Common myeloid progenitor, CD34-positive (primary cell): ENCODE measurements around the gene WNT6.

Source experiments
- CTCF ChIA-PET: fragments of 350-600 bp; sonication (Branson Sonifier 250); formaldehyde crosslinking; loops from one replicate; lab custom pipeline; 2021; ENCODE audit warnings: antibody characterized with exemption; lab: Charles Lee
- POLR2A ChIA-PET: fragments of 350-600 bp; sonication (Branson Sonifier 250); formaldehyde crosslinking; loops from one replicate; lab custom pipeline; 2021; ENCODE audit warnings: antibody characterized with exemption; lab: Charles Lee
- DNase-seq, 3 donors: peaks; one replicate each; pipeline versions ENCODE4 v3.0.0 to v3.0.0-alpha.2; 2013
- H3K27ac ChIP-seq, 2 experiments: 1 replicate in 1 of 2; 2 replicates in 1 of 2; pipeline ENCODE4 v1.7.0; 2013; ENCODE audit warnings: inconsistent platforms in 2 of 2, low read length in 2 of 2, mild to moderate bottlenecking in 2 of 2, low read depth in 1 of 2, moderate library complexity in 1 of 2; ENCODE audit not compliant: severe bottlenecking in 2 of 2, insufficient read depth in 1 of 2, poor library complexity in 1 of 2
- H3K27me3 ChIP-seq, 5 experiments: replicated peaks in 2 of 5; 1 replicate in 3 of 5; 2 replicates in 2 of 5; pipeline versions ENCODE4 v1.6.1 to v1.7.0; 2013; ENCODE audit warnings: low read length in 4 of 5, mild to moderate bottlenecking in 2 of 5, moderate library complexity in 2 of 5, inconsistent platforms in 1 of 5; ENCODE audit not compliant: insufficient read depth in 5 of 5, control insufficient read depth in 4 of 5
- H3K36me3 ChIP-seq, 4 experiments: 1 replicate in 2 of 4; 2 replicates in 2 of 4; pipeline versions ENCODE4 v1.6.1 to v1.7.0; 2013; ENCODE audit warnings: low read length in 3 of 4, control low read depth in 1 of 4, mild to moderate bottlenecking in 1 of 4; ENCODE audit not compliant: control insufficient read depth in 4 of 4, insufficient read depth in 4 of 4
- H3K4me1 ChIP-seq, 4 experiments: 1 replicate in 3 of 4; 2 replicates in 1 of 4; pipeline versions ENCODE4 v1.6.1 to v1.7.1; 2013; ENCODE audit warnings: low read length in 3 of 4, mild to moderate bottlenecking in 3 of 4, control low read depth in 1 of 4, inconsistent platforms in 1 of 4, moderate library complexity in 1 of 4; ENCODE audit not compliant: control insufficient read depth in 4 of 4, insufficient read depth in 4 of 4; ENCODE audit errors: control extremely low read depth in 1 of 4
- H3K4me3 ChIP-seq, 7 experiments: 1 replicate in 4 of 7; 2 replicates in 3 of 7; pipeline versions ENCODE4 v1.5.1 to v1.7.0; 2013; ENCODE audit warnings: mild to moderate bottlenecking in 7 of 7, low read length in 6 of 7, moderate library complexity in 6 of 7, inconsistent platforms in 2 of 7, low read depth in 2 of 7, control low read depth in 1 of 7; ENCODE audit not compliant: insufficient read depth in 4 of 7, control insufficient read depth in 1 of 7; ENCODE audit errors: extremely low read depth in 1 of 7
- H3K9me3 ChIP-seq, 5 experiments: 1 replicate in 4 of 5; 2 replicates in 1 of 5; pipeline versions ENCODE4 v1.6.1 to v1.7.1; 2013; ENCODE audit warnings: low read length in 4 of 5, mild to moderate bottlenecking in 2 of 5, inconsistent platforms in 1 of 5, low read depth in 1 of 5, moderate library complexity in 1 of 5; ENCODE audit not compliant: control insufficient read depth in 4 of 5, insufficient read depth in 2 of 5; ENCODE audit errors: control extremely low read depth in 1 of 5
- WGBS: methylation state at CpG from one replicate; pipeline ENCODE4 v1.1.5; 2013; ENCODE audit not compliant: insufficient coverage; 5-methylcytosine and 5-hydroxymethylcytosine counted together

WNT6 gene

GRCh38 chr2:218883491-218884490, 24.2 kb downstream of the WNT6 start:
- no peak overlapping the region for H3K27ac ChIP-seq
- H3K36me3 ChIP-seq, result no peaks in the 10 kb centered on the region
- no peaks in the 10 kb centered on the region for H3K9me3 ChIP-seq
- WGBS, result 8% methylated on average over 41 of the region's 89 CpGs
- ChIA-PET POLR2A (interaction anchor here (1.0 kb wide), 1 partner anchor 12 kb away, joined by 4 read pairs; no protein-coding TSS in a partner anchor), CTCF (interaction anchor here (1.1 to 29.0 kb wide), 4 partner anchors 5 to 33 kb away, joined by 3 to 923 read pairs (median 463); partner anchors contain the start of gene WNT10A)
- peaks cover 6 to 64% (median 39%) of the 10 kb centered on the region in 5 experiments for H3K27me3 ChIP-seq
- H3K4me3 ChIP-seq, result peak overlapping the region in 4 of 7 experiments; percentile 8 to 55 (median 32)
- peak in 1 of 3 donors; percentile 48 for DNase-seq
- H3K4me1 ChIP-seq, result peaks cover 0 to 28% (median 17%) of the 10 kb centered on the region in 4 experiments

GRCh38 chr2:218884519-218884918, 24.9 kb downstream of the WNT6 start:
- CTCF ChIA-PET, result interaction anchor here (1.1 to 29.0 kb wide), 4 partner anchors 6 to 33 kb away, joined by 3 to 923 read pairs (median 463); partner anchors contain the start of gene WNT10A

GRCh38 chr2:218885981-218886947, 26.7 kb downstream of the WNT6 start:
- ChIA-PET POLR2A (no interaction called here), CTCF (interaction anchor here (0.5 to 29.0 kb wide), 5 partner anchors 8 to 320 kb away, joined by 3 to 923 read pairs (median 5); partner anchors contain the start of gene WNT10A)
- WGBS, result 87% methylated on average over 6 of the region's 12 CpGs
- Histone ChIP-seq H3K9me3 (no peaks in the 10 kb centered on the region), H3K27me3 (peaks cover 6 to 40% (median 25%) of the 10 kb centered on the region in 5 experiments), H3K27ac (no peak overlapping the region), H3K4me3 (no peak overlapping the region), H3K4me1 (peaks cover 0 to 11% (median 4%) of the 10 kb centered on the region in 4 experiments), H3K36me3 (no peaks in the 10 kb centered on the region)
- no peak for DNase-seq

More at GRCh38 chr2:218884519-218884918, 24.9 kb downstream of the WNT6 start:
- Histone ChIP-seq H3K27me3 (peaks cover 6 to 58% (median 34%) of the 10 kb centered on the region in 5 experiments), H3K4me3 (no peak overlapping the region), H3K27ac (no peak overlapping the region), H3K36me3 (no peaks in the 10 kb centered on the region), H3K9me3 (no peaks in the 10 kb centered on the region), H3K4me1 (peaks cover 0 to 24% (median 15%) of the 10 kb centered on the region in 4 experiments)
- 100% methylated on average over 2 of the region's 2 CpGs for WGBS
- POLR2A ChIA-PET, result no interaction called here
- DNase-seq, result no peak

GRCh38 chr2:218887079-218887478, 27.5 kb downstream of the WNT6 start:
- H3K4me3 ChIP-seq, result no peak overlapping the region
- H3K27me3 ChIP-seq, result peaks cover under 1 to 32% (median 18%) of the 10 kb centered on the region in 5 experiments
- CTCF ChIA-PET, result interaction anchor here (0.5 to 29.0 kb wide), 7 partner anchors 9 to 319 kb away, joined by 3 to 923 read pairs (median 5); partner anchors contain the start of gene WNT10A
- no peaks in the 10 kb centered on the region for H3K9me3 ChIP-seq
- no peaks in the 10 kb centered on the region for H3K36me3 ChIP-seq
- H3K4me1 ChIP-seq, result peaks cover 0 to 16% (median 8%) of the 10 kb centered on the region in 4 experiments
- WGBS, result 100% methylated on average over 3 of the region's 3 CpGs
- DNase-seq, result no peak
- POLR2A ChIA-PET, result interaction anchor here (0.6 kb wide), 1 partner anchor 79 kb away, joined by 3 read pairs; no protein-coding TSS in a partner anchor
- no peak overlapping the region for H3K27ac ChIP-seq

- no peak overlapping the region for H3K27ac ChIP-seq
- 100% methylated on average over 3 of the region's 5 CpGs for WGBS
- CTCF ChIA-PET, result interaction anchor here (1.3 to 29.0 kb wide), 3 partner anchors 10 to 33 kb away, joined by 5 to 923 read pairs (median 923); partner anchors contain the start of gene WNT10A
- DNase-seq, result no peak
- H3K36me3 ChIP-seq, result no peaks in the 10 kb centered on the region
- no peaks in the 10 kb centered on the region for H3K9me3 ChIP-seq
- peaks cover 0 to 23% (median 17%) of the 10 kb centered on the region in 4 experiments for H3K4me1 ChIP-seq
- H3K27me3 ChIP-seq, result peaks cover 0 to 21% (median 13%) of the 10 kb centered on the region in 5 experiments
- no peak overlapping the region for H3K4me3 ChIP-seq
- POLR2A ChIA-PET, result interaction anchor here (0.6 kb wide), 1 partner anchor 8 kb away, joined by 4 read pairs; the partner anchor contains the start of gene WNT10A
Observed at GRCh38 chr2:218888341-218888740, 28.7 kb downstream of the WNT6 start.

GRCh38 chr2:218889937-218890336, 30.3 kb downstream of the WNT6 start:
- H3K27me3 ChIP-seq, result peaks cover 0 to 16% (median 6%) of the 10 kb centered on the region in 5 experiments
- CTCF ChIA-PET, result interaction anchor here (22.6 to 29.0 kb wide), 2 partner anchors 8 to 11 kb away, joined by 923 read pairs; partner anchors contain the start of gene WNT10A
- no peaks in the 10 kb centered on the region for H3K9me3 ChIP-seq
- H3K4me3 ChIP-seq, result no peak overlapping the region
- peaks cover 0 to 34% (median 21%) of the 10 kb centered on the region in 4 experiments for H3K4me1 ChIP-seq
- H3K27ac ChIP-seq, result no peak overlapping the region
- no peaks in the 10 kb centered on the region for H3K36me3 ChIP-seq
- WGBS, result 98% methylated on average over 23 of the region's 23 CpGs
- DNase-seq, result no peak
- POLR2A ChIA-PET, result no interaction called here
